ENCODE measurements around the gene PRORP. TPM values are rescaled to one million over a fixed set of nuclear protein-coding genes. Genes with fewer than 3 reads are reported as not detected.

The PRORP gene
- total and polyA plus RNA-seq, 2 of the 13 experiments (the other 11 are each of a cell fraction or from before 2014, with no cell fraction given) = 48.9 to 88.7 TPM

- TF ChIP-seq ZXDC (CRISPR knock-in tag; IDR thresholded peaks at IDR 0.05) = no peak; the same call in 1 of the 2 replicates
- TF ChIP-seq ZNF883 (CRISPR knock-in tag; IDR thresholded peaks at IDR 0.05; ENCODE audit: not compliant biosample characterization) = no peak
- no peak for TF ChIP-seq AGO1 (IDR thresholded peaks at IDR 0.05; ENCODE audit: low read depth, low read length, poor library complexity, severe bottlenecking)
- TF ChIP-seq SP4 (CRISPR knock-in tag; IDR thresholded peaks at IDR 0.05) = no peak
- no peak for TF ChIP-seq KLF9 (CRISPR knock-in tag; IDR thresholded peaks at IDR 0.05; ENCODE audit: low read depth)
- no peak for TF ChIP-seq ZNF276 (CRISPR knock-in tag; IDR thresholded peaks at IDR 0.05; ENCODE audit: low read depth)
- TF ChIP-seq ZNF230 (CRISPR knock-in tag; IDR thresholded peaks at IDR 0.05) = no peak; the same call in 1 of the 2 replicates
- no peak; the same call in 1 of the 2 replicates for TF ChIP-seq ZNF749 (CRISPR knock-in tag; IDR thresholded peaks at IDR 0.05; ENCODE audit: borderline replicate concordance)
- no peak for TF ChIP-seq ZNF513 (CRISPR knock-in tag; conservative IDR thresholded peaks at IDR 0.05)
- 0 out of 2 replicates have a peak, but pooled peaks have one; percentile 1 for TF ChIP-seq DRAP1 (CRISPR knock-in tag; IDR thresholded peaks at IDR 0.05)
- TF ChIP-seq EED (CRISPR knock-in tag; IDR thresholded peaks at IDR 0.05) = no peak; the same call in 1 of the 2 replicates
- no peak for TF ChIP-seq SRF (IDR thresholded peaks at IDR 0.05; ENCODE audit: low read depth, low read length)
- 0 out of 2 replicates have a peak, but pooled peaks have one; percentile 7 for TF ChIP-seq KLF11 (CRISPR knock-in tag; IDR thresholded peaks at IDR 0.05)
- TF ChIP-seq ZMYM3 (CRISPR knock-in tag; IDR thresholded peaks at IDR 0.05) = no peak
- TF ChIP-seq MIXL1 (CRISPR knock-in tag; IDR thresholded peaks at IDR 0.05) = no peak; the same call in 1 of the 2 replicates
- TF ChIP-seq SRSF1 (optimal IDR thresholded peaks at IDR 0.05; ENCODE audit: low read depth, low read length) = peak; percentile 39
- TF ChIP-seq NFRKB (IDR thresholded peaks at IDR 0.05) = no peak
- TF ChIP-seq ZNF138 (CRISPR knock-in tag; IDR thresholded peaks at IDR 0.05; ENCODE audit: low read depth) = peak; percentile 23; the same call in 1 of the 2 replicates
- TF ChIP-seq ZNF775 (CRISPR knock-in tag; IDR thresholded peaks at IDR 0.05; ENCODE audit: borderline replicate concordance) = 0 out of 2 replicates have a peak, but pooled peaks have one; percentile 79
- TF ChIP-seq IRF2 (CRISPR knock-in tag; IDR thresholded peaks at IDR 0.05) = peak; percentile 39; the same call in 1 of the 2 replicates
- TF ChIP-seq DNMT1 (CRISPR knock-in tag; IDR thresholded peaks at IDR 0.05) = no peak
- peak; percentile 12; the same call in 1 of the 2 replicates for TF ChIP-seq ZSCAN21 (CRISPR knock-in tag; IDR thresholded peaks at IDR 0.05; ENCODE audit: borderline replicate concordance)
- no peak for TF ChIP-seq RBFOX2 (IDR thresholded peaks at IDR 0.05; ENCODE audit: low read depth, low read length)
- no peak for TF ChIP-seq SUZ12 (IDR thresholded peaks at IDR 0.05; ENCODE audit: low read depth, low read length)
- TF ChIP-seq YEATS2 (CRISPR knock-in tag; IDR thresholded peaks at IDR 0.05; ENCODE audit: borderline replicate concordance) = no peak; the same call in 1 of the 2 replicates
These were observed 490 bp downstream of the PRORP start (continued) for GRCh38 chr14:35122696-35123387.

All from HepG2 (cell line).